Common myeloid progenitor, CD34-positive (primary cell): Measurements from ENCODE around the gene LIN37.

Experiments used
- CTCF ChIA-PET: fragments of 350-600 bp; sonication (Branson Sonifier 250); formaldehyde crosslinking; loops from one replicate; lab custom pipeline; 2021; ENCODE audit warnings: antibody characterized with exemption; lab: Charles Lee
- POLR2A ChIA-PET: fragments of 350-600 bp; sonication (Branson Sonifier 250); formaldehyde crosslinking; loops from one replicate; lab custom pipeline; 2021; ENCODE audit warnings: antibody characterized with exemption; lab: Charles Lee
- DNase-seq, 3 donors: peaks; one replicate each; pipeline versions ENCODE4 v3.0.0 to v3.0.0-alpha.2; 2013
- H3K27ac ChIP-seq, 2 experiments: 1 replicate in 1 of 2; 2 replicates in 1 of 2; pipeline ENCODE4 v1.7.0; 2013; ENCODE audit warnings: inconsistent platforms in 2 of 2, low read length in 2 of 2, mild to moderate bottlenecking in 2 of 2, low read depth in 1 of 2, moderate library complexity in 1 of 2; ENCODE audit not compliant: severe bottlenecking in 2 of 2, insufficient read depth in 1 of 2, poor library complexity in 1 of 2
- H3K27me3 ChIP-seq, 5 experiments: replicated peaks in 2 of 5; 1 replicate in 3 of 5; 2 replicates in 2 of 5; pipeline versions ENCODE4 v1.6.1 to v1.7.0; 2013; ENCODE audit warnings: low read length in 4 of 5, mild to moderate bottlenecking in 2 of 5, moderate library complexity in 2 of 5, inconsistent platforms in 1 of 5; ENCODE audit not compliant: insufficient read depth in 5 of 5, control insufficient read depth in 4 of 5
- H3K36me3 ChIP-seq, 4 experiments: 1 replicate in 2 of 4; 2 replicates in 2 of 4; pipeline versions ENCODE4 v1.6.1 to v1.7.0; 2013; ENCODE audit warnings: low read length in 3 of 4, control low read depth in 1 of 4, mild to moderate bottlenecking in 1 of 4; ENCODE audit not compliant: control insufficient read depth in 4 of 4, insufficient read depth in 4 of 4
- H3K4me1 ChIP-seq, 4 experiments: 1 replicate in 3 of 4; 2 replicates in 1 of 4; pipeline versions ENCODE4 v1.6.1 to v1.7.1; 2013; ENCODE audit warnings: low read length in 3 of 4, mild to moderate bottlenecking in 3 of 4, control low read depth in 1 of 4, inconsistent platforms in 1 of 4, moderate library complexity in 1 of 4; ENCODE audit not compliant: control insufficient read depth in 4 of 4, insufficient read depth in 4 of 4; ENCODE audit errors: control extremely low read depth in 1 of 4
- H3K4me3 ChIP-seq, 7 experiments: 1 replicate in 4 of 7; 2 replicates in 3 of 7; pipeline versions ENCODE4 v1.5.1 to v1.7.0; 2013; ENCODE audit warnings: mild to moderate bottlenecking in 7 of 7, low read length in 6 of 7, moderate library complexity in 6 of 7, inconsistent platforms in 2 of 7, low read depth in 2 of 7, control low read depth in 1 of 7; ENCODE audit not compliant: insufficient read depth in 4 of 7, control insufficient read depth in 1 of 7; ENCODE audit errors: extremely low read depth in 1 of 7
- H3K9me3 ChIP-seq, 5 experiments: 1 replicate in 4 of 5; 2 replicates in 1 of 5; pipeline versions ENCODE4 v1.6.1 to v1.7.1; 2013; ENCODE audit warnings: low read length in 4 of 5, mild to moderate bottlenecking in 2 of 5, inconsistent platforms in 1 of 5, low read depth in 1 of 5, moderate library complexity in 1 of 5; ENCODE audit not compliant: control insufficient read depth in 4 of 5, insufficient read depth in 2 of 5; ENCODE audit errors: control extremely low read depth in 1 of 5
- WGBS: methylation state at CpG from one replicate; pipeline ENCODE4 v1.1.5; 2013; ENCODE audit not compliant: insufficient coverage; 5-methylcytosine and 5-hydroxymethylcytosine counted together

Gene LIN37

GRCh38 chr19:35724560-35724959, 23.8 kb upstream of the LIN37 start:
- Histone ChIP-seq H3K4me1 (peaks cover 0 to 2% (median under 1%) of the 10 kb centered on the region in 4 experiments), H3K9me3 (no peaks in the 10 kb centered on the region), H3K4me3 (no peak overlapping the region), H3K36me3 (peaks cover 9 to 96% (median 76%) of the 10 kb centered on the region in 4 experiments), H3K27me3 (no peaks in the 10 kb centered on the region), H3K27ac (no peak overlapping the region)
- WGBS: 98% methylated on average over 10 of the region's 12 CpGs
- CTCF ChIA-PET: no interaction called here
- no peak for DNase-seq
- POLR2A ChIA-PET: no interaction called here

GRCh38 chr19:35725216-35725861, 23.0 kb upstream of the LIN37 start:
- no peaks in the 10 kb centered on the region for H3K4me1 ChIP-seq
- ChIA-PET POLR2A (no interaction called here), CTCF (interaction anchor here (0.6 kb wide), 1 partner anchor 33 kb away, joined by 3 read pairs; no protein-coding TSS in a partner anchor)
- H3K27me3 ChIP-seq: no peaks in the 10 kb centered on the region
- DNase-seq: no peak
- H3K27ac ChIP-seq: no peak overlapping the region
- 98% methylated on average over 13 of the region's 23 CpGs for WGBS
- H3K36me3 ChIP-seq: peaks cover 10 to 96% (median 80%) of the 10 kb centered on the region in 4 experiments
- no peak overlapping the region for H3K4me3 ChIP-seq
- H3K9me3 ChIP-seq: no peaks in the 10 kb centered on the region

GRCh38 chr19:35727053-35727955, 21.1 kb upstream of the LIN37 start:
- H3K4me3 ChIP-seq: no peak overlapping the region
- no peaks in the 10 kb centered on the region for H3K9me3 ChIP-seq
- ChIA-PET POLR2A (interaction anchor here (0.8 kb wide), 1 partner anchor 86 kb away, joined by 3 read pairs; the partner anchor contains the start of gene ETV2), CTCF (interaction anchor here (1.6 kb wide), 1 partner anchor 9 kb away, joined by 5 read pairs; no protein-coding TSS in a partner anchor)
- DNase-seq: no peak
- WGBS: 98% methylated on average over 21 of the region's 25 CpGs
- no peaks in the 10 kb centered on the region for H3K27me3 ChIP-seq
- no peak overlapping the region for H3K27ac ChIP-seq
- H3K4me1 ChIP-seq: no peaks in the 10 kb centered on the region
- H3K36me3 ChIP-seq: peaks cover 12 to 98% (median 87%) of the 10 kb centered on the region in 4 experiments

DNA sequence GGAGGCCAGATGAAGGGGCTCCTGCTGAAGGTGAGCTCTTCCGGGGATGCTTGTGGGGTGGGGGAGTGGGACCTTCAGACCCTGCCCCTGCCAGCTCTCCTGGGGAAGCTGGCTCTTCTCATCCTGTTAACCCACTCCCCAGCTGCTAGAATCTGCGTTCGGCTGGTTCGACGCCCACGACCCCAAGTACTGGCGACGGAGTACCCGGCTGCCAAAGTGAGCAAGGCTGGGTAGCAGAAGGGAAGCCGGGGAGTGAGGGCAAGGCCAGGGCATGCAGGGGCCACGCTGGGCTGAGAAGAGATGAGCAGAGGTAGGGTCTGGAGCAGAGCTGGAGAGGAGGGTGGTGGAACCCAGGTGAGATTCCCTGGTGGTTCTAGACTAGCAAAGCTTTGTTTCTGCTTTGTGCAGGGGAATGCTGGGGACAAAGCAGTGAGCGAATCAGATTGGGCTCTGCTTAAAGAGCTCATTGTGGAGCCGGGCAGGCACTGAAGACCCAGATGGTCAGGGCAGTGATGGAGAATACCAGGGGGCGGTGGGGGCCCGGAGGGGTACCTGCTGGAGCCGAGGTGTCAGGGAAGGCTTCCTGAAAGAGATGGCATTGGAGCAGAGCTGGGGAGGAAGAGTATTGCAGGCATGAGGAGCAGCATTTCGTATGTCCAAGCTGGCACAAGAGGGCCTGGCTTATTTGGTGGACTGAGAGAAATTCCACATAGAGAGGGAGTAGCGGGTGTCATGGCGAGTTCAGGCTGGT, 20.2 kb upstream of the LIN37 start:
- no peaks in the 10 kb centered on the region for H3K9me3 ChIP-seq
- DNase-seq: no peak
- whole genome bisulfite sequencing: 98% methylated on average over 19 of the region's 19 CpGs
- no peak overlapping the region for H3K27ac ChIP-seq
- ChIA-PET CTCF (interaction anchor here (1.0 to 1.6 kb wide), 2 partner anchors 9 to 10 kb away, joined by 4 to 5 read pairs; no protein-coding TSS in a partner anchor), POLR2A (interaction anchor here (0.8 kb wide), 1 partner anchor 86 kb away, joined by 3 read pairs; the partner anchor contains the start of gene ETV2)
- peaks cover 12 to 96% (median 83%) of the 10 kb centered on the region in 4 experiments for H3K36me3 ChIP-seq
- H3K4me3 ChIP-seq: no peak overlapping the region
- H3K27me3 ChIP-seq: no peaks in the 10 kb centered on the region
- no peaks in the 10 kb centered on the region for H3K4me1 ChIP-seq

DNA sequence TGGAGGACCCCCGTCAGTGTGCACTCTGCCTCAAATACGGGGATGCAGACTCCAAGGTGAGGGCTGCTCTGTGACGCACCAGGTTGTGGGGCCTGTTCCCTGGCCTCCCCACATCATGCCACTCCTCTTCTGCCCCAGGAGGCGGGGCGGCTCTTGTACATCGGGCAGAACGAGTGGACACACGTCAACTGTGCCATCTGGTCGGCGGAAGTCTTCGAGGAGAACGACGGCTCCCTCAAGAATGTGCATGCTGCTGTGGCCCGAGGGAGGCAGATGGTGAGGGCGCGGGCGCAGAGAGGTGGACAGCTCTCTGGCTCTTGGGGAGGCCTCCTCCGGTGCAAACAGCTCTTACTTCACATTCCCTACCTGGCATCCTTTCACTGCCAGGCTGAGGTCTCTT, 19.4 kb upstream of the LIN37 start:
- ChIA-PET CTCF (interaction anchor here (1.0 to 1.6 kb wide), 2 partner anchors 8 to 11 kb away, joined by 4 to 5 read pairs; no protein-coding TSS in a partner anchor), POLR2A (no interaction called here)
- no peaks in the 10 kb centered on the region for H3K27me3 ChIP-seq
- H3K36me3 ChIP-seq: peaks cover 12 to 95% (median 82%) of the 10 kb centered on the region in 4 experiments
- no peak overlapping the region for H3K4me3 ChIP-seq
- no peaks in the 10 kb centered on the region for H3K9me3 ChIP-seq
- 96% methylated on average over 18 of the region's 18 CpGs for WGBS
- no peaks in the 10 kb centered on the region for H3K4me1 ChIP-seq
- H3K27ac ChIP-seq: no peak overlapping the region
- no peak for DNase-seq

DNA sequence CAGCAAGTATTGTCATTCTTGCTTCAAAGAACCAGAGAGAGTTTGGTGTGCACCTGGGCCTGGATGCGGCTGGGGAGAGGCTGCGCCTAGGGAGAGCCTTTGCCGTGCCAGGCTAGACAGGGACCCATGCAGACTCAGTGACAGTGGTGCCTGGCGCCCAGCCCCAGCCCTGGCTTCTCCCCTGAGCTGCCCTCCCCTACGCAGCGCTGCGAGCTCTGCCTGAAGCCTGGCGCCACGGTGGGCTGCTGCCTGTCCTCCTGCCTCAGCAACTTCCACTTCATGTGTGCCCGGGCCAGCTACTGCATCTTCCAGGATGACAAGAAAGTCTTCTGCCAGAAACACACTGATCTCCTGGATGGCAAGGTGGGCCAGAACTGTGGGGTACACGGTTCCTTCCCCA, 18.6 kb upstream of the LIN37 start:
- WGBS: 98% methylated on average over 10 of the region's 11 CpGs
- Histone ChIP-seq H3K27me3 (no peaks in the 10 kb centered on the region), H3K4me3 (no peak overlapping the region), H3K27ac (no peak overlapping the region), H3K4me1 (no peaks in the 10 kb centered on the region), H3K9me3 (no peaks in the 10 kb centered on the region), H3K36me3 (peaks cover 15 to 95% (median 82%) of the 10 kb centered on the region in 4 experiments)
- no peak for DNase-seq
- ChIA-PET CTCF (interaction anchor here (0.5 kb wide), 1 partner anchor 59 kb away, joined by 3 read pairs; no protein-coding TSS in a partner anchor), POLR2A (no interaction called here)
